GM19397 (cell line): ENCODE results near the gene WWC2.
"Not testable (repeated sequence)": the region's sequence is repeated elsewhere in the genome, so short reads cannot be mapped to it uniquely, and the experiment has no call there.

Source experiments
- ATAC-seq: cut with Tn5 transposase; IDR thresholded peaks from one replicate; pipeline ENCODE4 v1.9.1; 2021; ENCODE audit warnings: mild to moderate bottlenecking, moderate library complexity; ENCODE audit not compliant: unreplicated experiment

The WWC2 gene

DNA sequence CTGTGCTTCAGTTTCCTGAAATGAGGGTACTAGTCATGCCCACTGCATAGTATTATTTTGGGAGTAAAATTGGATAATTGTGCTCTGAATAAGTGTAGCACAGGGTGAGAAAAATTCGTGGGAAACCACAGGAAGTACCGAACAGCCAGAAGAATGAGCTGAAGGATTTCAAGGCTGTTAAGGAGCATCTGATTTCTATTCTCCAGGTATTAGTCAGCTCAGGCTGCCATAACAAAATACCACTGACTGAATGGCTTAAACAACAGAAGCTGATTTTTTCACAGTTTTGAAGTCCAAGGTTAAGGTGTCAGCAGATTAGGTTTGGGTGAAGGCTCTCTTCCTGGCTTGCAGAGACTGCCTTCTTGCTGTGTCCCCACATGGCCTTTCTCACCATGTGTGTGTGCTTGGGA lies 41.9 kb downstream of the WWC2 start:
- no peak for ATAC-seq

DNA sequence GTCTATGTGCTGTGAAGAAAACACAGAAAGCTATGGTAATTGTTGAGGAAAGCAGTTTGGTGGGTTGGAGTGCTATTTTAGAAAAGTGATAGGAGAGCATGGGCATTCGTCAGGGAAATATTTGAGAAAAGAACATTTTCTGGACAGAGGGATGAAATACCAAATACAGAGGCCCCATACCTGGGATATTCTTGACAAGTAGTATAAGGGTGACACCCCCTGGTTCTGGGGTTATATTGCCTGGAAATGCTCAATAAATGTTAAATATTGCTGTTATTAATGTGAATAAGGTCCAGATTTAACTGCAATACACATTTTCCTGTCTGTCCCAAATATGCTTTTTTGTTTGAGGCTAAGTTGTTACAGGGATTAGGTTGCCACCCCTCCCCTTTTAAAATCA lies 42.9 kb downstream of the WWC2 start:
- ATAC-seq = no peak

DNA sequence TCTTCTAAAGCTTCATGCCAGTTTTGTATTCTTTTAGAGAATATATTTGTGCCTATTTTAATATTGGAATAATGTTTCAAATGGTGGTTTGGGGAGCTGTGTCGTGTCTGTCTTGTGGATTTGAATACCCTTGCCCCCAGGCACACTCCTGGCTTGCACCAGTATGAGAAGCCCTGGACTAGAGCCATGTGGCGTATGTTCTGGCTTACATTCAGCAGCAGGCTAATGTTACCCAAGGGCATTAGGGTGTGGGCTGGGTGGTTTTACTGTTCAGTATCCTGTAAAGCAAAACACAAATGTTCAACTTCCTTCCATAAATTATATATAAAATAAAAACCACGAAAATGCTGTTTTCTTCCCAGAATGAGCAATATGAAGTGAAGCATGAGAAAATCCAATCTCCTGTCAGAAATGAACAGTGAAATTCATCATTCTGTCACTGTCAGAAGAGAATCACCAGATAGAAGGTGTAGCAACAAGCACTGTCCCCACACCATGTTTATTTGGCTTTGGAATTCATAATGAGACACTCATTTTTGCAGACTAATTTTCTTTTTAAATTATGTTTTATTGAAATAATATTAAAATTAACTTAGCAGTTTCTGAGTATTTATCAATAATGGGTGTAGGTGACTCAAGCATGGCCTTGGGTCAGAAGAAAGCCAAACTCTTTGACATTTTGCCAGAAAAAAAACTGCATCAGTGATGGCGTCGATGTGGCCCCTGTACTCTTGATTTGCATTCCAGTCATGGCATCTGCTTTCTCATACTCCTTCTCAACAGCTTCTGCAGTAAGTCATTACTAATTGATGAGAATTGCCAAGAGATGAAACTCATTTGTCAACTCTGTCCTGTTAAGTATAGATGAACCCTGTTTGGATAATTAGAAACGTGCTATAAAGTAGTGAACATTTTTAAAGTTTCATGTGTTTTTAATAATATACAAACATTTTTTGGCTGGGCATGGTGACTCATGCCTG lies 43.8 kb downstream of the WWC2 start:
- no peak for ATAC-seq

DNA sequence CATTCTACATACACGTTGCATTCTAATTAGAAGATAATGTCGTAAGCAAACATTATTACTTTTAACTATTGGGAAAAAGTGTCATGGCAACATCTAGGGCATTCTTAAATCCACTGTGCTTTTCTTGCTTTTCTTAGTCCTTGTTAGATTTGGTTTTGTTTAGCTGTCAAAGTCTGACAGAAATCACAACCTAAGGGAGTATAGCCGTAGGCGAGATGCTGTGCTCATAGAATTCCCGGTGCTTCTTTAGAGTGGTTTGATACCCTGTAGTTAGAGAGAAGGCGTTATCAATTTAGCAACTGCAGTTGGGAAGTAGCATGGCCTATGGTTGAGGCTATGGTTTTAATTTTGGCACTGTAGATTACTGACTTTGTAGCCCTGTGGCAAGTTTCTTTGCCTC lies 45.7 kb downstream of the WWC2 start:
- no peak for ATAC-seq

DNA sequence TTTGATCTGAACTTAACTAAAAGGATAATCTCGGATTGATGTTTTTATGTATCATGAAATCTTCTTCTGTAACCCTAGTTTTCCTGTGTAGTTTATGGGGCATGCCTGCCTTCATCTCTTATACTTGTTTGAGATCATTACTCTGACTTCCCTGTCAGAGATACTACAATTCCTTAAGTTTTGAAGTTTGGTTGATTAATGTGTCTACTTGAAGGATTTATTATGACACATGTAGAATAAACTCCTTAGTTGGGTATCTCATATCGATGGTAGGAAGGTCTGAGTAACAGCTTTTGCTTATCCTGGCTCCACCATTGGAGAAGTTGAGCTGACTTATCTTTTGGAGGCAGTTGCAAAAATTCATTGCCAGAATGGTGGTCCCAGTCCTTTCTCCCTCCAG lies 46.7 kb downstream of the WWC2 start:
- no peak for ATAC-seq

DNA sequence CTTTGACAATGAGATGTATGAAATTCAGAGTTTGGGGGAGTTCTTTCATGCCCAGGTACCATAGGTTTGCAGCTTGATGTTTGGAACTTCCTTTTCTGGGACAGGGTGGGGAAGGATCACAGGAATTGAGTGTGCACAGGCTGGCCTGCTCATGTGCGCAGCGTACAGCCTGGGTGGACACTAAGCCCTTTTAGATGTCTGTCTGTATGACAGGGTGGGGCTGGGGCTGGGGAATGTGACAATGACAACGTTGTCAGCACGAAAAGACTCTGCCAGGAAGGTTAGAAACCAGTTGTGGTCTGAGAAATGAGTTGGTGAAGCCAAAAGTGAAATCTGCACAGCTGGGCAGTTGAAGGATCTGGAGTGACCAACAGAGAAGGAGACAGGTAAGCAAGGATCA lies 47.4 kb downstream of the WWC2 start:
- no peak for ATAC-seq

DNA sequence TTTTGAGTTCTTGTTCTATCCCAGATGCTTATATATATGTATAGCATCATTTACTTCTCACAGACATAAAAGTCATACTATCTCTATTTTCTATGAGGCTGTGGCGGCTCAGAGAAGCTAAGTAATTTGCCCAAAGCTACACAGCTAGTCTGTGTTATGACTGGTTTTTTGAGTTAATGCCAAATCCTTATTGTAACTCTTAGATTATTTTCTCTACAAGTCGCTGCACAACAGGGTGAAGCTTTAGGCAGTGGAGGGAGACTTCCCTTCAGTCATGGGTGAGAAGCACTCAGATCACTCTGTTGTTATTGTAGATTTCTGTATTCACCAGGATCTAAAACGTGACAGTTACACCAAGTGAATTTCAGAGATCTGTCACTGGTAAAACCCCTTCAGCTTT lies 48.1 kb downstream of the WWC2 start:
- no peak for ATAC-seq

DNA sequence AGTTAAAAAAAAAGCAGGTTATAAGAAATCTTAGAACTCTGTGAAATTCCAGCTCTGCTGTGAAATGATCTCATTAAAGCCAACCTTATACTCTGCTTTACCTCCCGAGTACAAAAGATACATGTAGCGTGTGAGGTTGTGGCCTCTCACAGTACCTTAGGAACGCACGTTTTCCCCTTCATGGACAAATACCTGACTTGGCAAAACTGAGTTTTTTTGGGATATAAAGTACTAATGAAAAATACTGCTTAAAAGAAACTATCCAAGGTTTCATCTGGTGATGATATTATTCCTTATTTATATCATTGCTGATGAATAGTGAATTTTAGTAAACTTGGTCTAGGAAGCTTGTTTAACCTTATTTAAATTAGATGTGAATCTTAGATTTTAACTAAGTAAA lies 48.9 kb downstream of the WWC2 start:
- no peak for ATAC-seq

DNA sequence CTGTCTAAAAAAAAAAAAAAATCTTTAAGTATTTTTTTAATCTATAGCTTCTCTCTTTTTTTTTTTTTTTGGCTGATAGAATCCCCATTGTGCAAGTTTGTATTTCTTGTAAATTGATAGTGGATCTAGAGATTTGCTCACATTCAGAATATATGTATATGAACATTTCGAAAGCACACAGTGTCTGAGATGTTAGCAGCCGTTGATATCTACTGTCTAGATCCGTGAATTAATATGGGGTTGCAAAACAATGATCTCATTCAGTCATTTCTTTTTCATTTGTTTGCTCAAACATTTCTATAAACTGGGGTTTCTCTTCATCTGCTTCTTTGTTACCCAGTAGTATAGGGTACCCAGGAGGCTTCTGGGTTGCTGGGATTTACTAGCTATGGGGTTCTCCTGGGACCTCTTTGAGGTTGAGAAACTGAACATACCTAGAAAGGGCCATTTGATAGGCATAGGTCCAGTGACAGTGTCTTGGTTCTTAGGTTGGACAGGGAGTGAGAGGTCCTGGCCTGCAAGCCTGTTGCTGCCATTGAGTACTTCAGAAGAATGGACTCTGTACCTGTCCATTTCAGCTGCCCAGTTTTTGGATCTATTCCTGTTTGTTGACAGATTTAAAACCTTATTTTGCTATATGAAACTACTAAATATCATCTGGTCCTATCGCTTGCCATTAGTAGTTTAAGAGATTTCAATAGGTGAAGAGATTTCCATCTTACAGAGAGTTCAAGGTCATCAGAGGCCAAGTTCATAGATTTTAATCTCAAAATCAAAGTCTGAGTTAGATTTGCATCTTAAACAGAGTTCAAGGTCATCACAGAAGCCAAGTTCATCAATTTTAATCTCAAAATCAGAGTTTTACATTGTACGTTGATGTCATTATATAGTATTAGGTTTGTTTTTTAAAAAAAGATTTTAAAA lies 50.8 kb downstream of the WWC2 start:
- ATAC-seq = no peak

DNA sequence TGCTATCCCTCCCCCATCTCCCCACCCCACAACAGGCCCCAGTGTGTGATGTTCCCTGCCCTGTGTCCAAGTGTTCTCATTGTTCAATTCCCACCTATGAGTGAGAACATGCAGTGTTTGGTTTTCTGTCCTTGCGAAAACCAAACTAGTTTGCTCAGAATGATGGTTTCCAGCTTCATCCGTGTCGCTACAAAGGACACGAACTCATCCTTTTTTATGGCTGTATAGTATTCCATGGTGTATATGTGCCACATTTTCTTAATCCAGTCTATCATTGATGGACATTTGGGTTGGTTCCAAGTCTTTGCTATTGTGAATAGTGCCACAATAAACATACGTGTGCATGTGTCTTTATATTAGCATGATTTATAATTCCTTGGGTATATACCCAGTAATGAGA lies 51.6 kb downstream of the WWC2 start:
- ATAC-seq = not testable (repeated sequence)

DNA sequence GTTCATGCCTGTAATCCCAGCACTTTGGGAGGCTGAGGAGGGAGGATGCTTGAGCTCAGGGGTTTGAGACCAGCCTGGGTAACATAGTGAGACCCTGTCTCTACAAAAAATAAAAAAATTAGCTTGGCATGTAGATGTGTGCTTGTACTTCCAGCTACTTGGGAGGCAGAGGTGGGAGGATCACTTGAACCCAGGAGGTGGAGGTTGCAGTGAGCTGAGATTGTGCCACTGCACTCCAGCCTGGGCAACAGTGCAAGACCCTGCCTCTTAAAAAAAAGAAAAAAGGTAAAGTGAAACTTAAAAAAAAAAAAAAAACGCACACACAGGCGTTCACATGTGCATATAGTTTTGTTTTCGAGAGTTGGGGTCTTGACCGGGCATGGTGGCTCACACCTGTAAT lies 53.2 kb downstream of the WWC2 start:
- not testable (repeated sequence) for ATAC-seq

DNA sequence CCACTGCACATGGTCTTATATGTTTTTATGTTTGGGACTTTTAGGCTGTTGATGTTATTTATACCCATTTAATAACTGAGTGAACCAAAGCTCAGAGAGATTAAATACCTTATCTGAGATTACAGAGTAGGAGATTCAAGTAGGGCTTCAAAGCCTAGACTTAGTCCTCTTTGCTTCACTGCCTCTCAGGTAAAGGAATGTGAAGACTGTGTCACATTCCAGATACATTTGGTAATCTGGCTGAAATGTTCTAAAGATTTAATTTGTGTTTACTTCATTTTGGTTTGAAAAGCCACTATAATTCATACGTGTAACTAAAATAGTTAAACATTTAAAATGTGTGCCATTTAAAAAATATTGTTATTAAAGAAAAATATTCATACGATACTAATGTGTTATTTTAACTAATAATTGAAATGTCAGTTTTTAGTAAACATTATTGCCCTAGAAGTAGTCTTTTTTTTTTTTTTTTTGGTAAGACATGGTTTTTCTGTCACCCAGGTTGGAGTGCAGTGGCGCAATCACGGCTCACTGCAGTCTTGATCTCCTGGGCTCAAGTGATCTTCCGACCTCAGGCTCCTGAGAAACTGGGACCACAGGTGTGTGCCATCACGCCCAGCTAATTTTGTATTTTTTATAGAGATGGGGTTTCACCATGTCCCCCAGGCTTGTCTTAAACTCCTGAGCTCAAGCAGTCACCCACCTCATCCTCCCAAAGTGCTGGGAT lies 54.3 kb downstream of the WWC2 start:
- no peak for ATAC-seq

DNA sequence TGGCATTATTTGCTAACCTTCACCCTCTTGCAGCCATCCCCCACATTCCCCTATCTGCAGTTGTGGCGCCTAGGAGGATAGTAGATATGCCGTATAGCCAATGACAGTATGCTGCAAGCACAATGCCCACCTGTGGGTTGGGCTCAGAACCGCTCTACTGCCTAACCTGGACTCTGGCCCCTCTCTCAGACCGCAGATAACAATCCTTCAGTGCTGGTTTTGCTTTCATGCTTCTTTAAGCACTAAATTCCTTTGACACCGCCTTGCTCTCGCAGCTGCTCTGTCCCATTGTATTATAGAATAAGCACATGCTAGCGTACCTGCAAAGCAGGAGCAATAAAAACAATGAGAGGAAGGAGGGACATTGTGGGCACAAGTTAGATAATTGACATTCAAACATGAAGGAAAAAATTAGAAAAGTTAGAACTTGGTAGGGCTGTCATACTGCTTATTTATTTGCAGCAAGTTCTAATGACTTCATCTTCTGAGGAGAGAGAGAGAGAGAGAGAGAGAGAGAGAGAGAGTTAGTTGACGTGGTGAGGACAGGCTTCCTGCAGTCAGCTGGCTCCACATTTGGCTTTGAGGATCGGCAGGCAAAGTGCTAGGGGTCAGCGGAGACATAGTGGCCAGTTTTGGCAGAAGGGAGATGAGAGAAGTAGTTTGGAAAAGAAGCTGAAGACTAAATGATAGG lies 55.8 kb downstream of the WWC2 start:
- ATAC-seq = no peak

DNA sequence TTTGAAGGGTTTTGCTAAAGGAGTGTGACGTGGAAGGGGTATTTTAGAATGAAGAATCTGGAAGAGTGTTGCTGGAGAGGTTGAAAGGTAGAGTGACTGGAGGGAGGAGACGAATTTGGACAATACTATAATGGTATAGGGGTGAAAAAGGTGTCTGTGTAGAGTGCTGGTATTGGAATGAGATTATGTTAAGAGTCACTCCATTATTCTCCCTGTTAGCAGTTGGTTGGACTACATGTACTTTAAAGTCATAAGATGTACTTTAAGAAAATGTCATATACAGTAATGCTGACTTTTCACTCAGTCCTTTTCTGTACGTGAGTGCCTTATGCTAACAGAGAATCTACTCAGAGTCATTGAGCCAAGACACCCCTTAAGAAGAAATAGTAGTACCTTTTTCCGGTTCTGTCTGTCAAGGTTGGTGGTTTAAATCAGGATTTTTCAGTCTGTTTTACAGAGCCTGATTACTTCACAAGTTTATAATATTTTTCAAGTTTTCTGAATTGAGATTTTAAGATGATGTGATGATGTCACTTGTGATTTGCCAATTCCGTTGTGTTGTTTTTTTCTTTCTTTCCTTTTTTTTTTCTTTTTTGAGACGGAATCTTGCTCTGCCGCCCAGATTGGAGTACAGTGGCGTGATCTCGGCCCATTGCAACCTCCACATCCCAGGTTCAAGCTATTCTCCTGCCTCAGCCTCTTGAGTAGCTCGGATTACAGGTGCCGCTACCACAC lies 56.6 kb downstream of the WWC2 start:
- ATAC-seq = no peak

DNA sequence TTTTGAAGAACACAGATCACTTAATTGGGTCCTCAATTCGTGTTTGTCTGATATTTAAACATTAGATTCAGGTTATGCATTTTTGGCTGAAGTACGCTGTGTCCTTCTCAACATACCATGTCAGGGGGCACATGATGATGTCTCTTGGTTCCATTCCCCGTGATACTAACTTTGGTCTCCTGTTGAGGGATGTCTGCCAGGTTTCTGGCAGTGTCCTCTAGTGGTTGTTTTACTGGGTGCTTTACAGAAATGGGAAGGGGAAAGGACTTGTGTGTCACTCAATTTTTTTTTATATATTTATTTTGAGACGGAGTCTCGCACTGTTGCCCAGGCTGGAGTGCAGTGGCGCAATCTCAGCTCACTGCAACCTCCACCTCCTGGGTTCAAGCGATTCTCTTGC lies 58.2 kb downstream of the WWC2 start:
- no peak for ATAC-seq

DNA sequence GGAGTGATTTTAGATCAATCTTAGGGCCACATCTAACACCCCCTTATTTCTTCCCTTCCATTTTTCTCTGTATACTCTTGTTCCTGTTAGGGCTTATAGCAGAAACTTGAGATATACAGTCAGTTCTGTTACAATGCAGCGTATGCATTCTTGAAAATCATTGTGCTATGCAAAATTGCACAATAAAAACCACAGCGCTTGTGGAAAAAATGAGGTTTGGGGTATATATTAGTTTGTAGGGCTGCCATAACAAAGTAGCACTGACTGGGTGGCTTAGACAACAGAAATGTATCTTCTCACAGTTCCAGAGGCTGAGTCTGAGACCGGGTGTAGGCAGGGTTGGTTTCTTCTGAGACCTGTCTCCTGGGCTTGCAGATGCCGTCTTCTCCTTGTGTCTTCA lies 59.0 kb downstream of the WWC2 start:
- ATAC-seq = no peak

DNA sequence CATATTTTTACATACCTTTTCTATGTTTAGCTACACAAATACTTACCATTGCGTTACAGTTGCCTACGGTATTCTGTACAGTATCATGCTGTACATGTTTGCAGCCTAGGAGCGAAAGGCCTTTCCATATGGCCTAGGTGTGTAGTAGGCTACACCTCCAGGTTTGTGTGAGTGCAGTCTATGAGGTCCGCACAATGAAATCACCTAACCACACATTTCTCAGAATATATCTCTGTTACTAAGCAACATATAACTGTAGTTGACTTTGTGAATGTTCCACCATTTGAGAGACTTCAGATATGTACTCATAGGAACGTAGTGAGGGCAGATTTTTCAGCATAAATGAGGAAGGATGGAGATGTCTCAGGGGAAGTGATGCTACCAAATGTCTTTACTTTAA lies 62.6 kb downstream of the WWC2 start:
- ATAC-seq = no peak

DNA sequence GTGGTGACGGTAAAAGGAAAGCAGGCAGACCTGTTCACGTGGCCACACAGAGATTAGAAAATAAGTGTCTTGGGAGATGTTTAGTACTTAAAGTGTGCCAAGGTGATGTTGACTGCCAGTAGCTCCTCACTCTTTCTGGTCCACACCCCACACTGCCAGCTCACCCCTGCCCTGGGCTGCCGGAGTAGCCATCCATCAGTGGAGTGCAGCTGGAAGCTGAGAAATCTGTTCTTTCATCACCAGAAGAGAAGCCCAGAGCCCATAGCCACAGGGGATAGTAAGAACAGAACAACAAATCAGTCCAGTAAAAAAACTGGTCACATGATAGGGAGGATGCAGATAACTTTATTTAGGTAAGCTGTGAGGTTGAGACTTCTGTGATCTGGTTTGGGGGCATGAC lies 64.1 kb downstream of the WWC2 start:
- ATAC-seq = no peak

DNA sequence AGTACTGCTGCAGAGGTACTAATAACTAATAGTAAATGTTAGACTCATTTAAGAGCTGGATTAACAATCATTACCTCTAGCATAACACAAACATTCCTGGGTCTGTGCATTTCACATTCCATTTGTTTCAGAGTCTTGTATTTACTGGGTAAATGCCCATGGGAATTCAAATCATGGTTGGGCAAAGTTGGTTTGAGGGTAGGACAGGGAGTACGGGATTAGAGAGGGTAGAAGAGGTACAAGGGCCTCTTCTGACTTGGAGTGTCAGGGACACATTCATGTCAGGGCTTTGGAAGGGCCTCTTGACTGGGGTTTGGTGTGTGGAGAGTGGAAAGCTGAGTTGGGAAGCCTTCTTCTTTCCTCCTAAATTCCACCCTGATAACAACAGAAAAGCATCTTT lies 65.9 kb downstream of the WWC2 start:
- no peak for ATAC-seq

DNA sequence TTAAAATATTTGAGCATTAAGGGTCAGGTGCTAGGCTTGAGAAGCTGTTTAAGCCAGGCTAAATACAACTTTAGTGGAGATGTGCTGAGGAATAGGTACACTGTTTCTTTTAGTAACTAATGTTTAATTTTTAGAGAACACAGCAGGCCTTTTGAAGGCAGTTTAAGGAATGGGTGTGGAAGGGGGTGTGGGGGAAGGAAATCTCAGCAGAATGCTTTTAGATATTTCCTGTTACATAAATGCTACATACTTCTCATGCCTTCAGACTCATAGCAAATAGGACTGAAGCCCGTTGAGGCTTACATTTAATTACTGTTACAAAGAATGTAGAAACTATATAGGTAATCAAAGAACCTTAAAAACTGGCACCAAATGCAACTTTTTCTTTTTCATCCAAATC lies 66.3 kb downstream of the WWC2 start:
- no peak for ATAC-seq
